ENCODE measurements around the gene CEP41.

DNA sequence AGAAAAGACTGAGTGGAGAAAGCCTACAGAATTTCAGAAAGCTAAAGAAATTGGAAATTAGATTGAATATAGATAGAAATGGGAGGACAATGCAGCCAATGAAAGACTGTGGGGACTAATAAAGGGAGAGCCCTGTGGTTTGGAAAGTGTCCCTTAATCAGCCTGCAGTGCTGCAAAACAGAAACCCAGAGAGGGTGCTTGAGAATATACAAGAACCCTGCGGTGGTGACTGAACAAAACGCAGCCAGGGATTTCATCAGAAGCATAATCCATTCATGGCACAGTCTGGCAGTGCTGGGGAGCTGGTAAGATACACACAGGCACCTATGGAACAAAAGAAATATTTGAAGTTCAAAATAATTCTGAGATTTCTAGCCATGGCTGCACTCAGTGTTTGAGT is 19.1 kb downstream of the CEP41 start:
- TF ChIP-seq EZH2 (IDR thresholded peaks at IDR 0.05; ENCODE audit: borderline replicate concordance, low read length) (no peak), CTCF (IDR thresholded peaks at IDR 0.05; ENCODE audit: low read length) (no peak)

Measured in OCI-LY1 (cell line).